ENCODE results near the gene CLPX.

- no peak for TF ChIP-seq CREB5 (CRISPR knock-in tag; IDR thresholded peaks at IDR 0.05; ENCODE audit: low read depth)
- TF ChIP-seq PATZ1 (CRISPR knock-in tag; IDR thresholded peaks at IDR 0.05; ENCODE audit: borderline replicate concordance): no peak
- no peak for TF ChIP-seq ZNF565 (CRISPR knock-in tag; conservative IDR thresholded peaks at IDR 0.05; ENCODE audit: low read depth)
- TF ChIP-seq GLIS3 (CRISPR knock-in tag; IDR thresholded peaks at IDR 0.05): no peak
- TF ChIP-seq ZFP3 (CRISPR knock-in tag; IDR thresholded peaks at IDR 0.05): no peak
- no peak for TF ChIP-seq OSR1 (CRISPR knock-in tag; IDR thresholded peaks at IDR 0.05)
- no peak for TF ChIP-seq POU6F1 (CRISPR knock-in tag; IDR thresholded peaks at IDR 0.05; ENCODE audit: borderline replicate concordance, low read depth)
- TF ChIP-seq TSHZ2 (CRISPR knock-in tag; IDR thresholded peaks at IDR 0.05): no peak
- no peak for TF ChIP-seq RARB (CRISPR knock-in tag; IDR thresholded peaks at IDR 0.05)
- TF ChIP-seq ESRRG (CRISPR knock-in tag; IDR thresholded peaks at IDR 0.05): no peak
- TF ChIP-seq TOX (CRISPR knock-in tag; IDR thresholded peaks at IDR 0.05; ENCODE audit: borderline replicate concordance): no peak
Observed at GRCh38 chr15:65196637-65197336, 11.6 kb upstream of the CLPX start.

Measured in SK-N-SH treated with all-trans-retinoic acid at 6 μM for 48 hours (cell line).